Measurements from ENCODE around the gene ASTN1.

ASTN1 gene

GRCh38 chr1:177024623-177025022, 139.9 kb downstream of the ASTN1 start:
- no peak for DNase-seq (ENCODE audit: low read depth)
- TF ChIP-seq, protein P1, sequence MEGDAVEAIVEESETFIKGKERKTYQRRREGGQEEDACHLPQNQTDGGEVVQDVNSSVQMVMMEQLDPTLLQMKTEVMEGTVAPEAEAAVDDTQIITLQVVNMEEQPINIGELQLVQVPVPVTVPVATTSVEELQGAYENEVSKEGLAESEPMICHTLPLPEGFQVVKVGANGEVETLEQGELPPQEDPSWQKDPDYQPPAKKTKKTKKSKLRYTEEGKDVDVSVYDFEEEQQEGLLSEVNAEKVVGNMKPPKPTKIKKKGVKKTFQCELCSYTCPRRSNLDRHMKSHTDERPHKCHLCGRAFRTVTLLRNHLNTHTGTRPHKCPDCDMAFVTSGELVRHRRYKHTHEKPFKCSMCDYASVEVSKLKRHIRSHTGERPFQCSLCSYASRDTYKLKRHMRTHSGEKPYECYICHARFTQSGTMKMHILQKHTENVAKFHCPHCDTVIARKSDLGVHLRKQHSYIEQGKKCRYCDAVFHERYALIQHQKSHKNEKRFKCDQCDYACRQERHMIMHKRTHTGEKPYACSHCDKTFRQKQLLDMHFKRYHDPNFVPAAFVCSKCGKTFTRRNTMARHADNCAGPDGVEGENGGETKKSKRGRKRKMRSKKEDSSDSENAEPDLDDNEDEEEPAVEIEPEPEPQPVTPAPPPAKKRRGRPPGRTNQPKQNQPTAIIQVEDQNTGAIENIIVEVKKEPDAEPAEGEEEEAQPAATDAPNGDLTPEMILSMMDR (IDR thresholded peaks at IDR 0.05; ENCODE audit: insufficient read depth, low read depth, low read length, missing control alignments): no peak
- no peak overlapping the region for H3K4me3 ChIP-seq (ENCODE audit: low read length)

DNA sequence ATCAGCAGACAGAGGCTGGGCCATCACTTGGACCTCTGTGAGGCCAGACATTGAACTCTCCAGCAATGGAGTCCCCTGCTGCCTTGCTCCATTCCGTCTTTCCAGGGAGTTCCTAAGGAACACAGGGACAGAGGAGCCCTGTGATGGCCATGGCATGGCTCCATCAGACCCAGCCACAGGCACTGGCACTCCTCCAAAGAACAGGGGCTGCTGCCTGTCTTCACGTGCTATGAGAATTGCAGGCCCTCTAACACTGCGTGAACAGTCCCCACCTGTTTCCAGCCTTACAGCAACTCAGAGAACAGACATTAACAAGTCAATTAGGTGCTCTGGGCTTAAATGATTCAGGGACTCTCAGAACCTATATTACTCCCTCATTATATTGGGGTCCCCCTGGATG, 140.8 kb downstream of the ASTN1 start:
- DNase-seq (ENCODE audit: low read depth): no peak
- TF ChIP-seq, protein P1 (IDR thresholded peaks at IDR 0.05; ENCODE audit: insufficient read depth, low read depth, low read length, missing control alignments): no peak
- no peak overlapping the region for H3K4me3 ChIP-seq (ENCODE audit: low read length)

GRCh38 chr1:177023249-177023648, 141.3 kb downstream of the ASTN1 start:
- no peak overlapping the region for H3K4me3 ChIP-seq (ENCODE audit: low read length)
- TF ChIP-seq, protein P1 (IDR thresholded peaks at IDR 0.05; ENCODE audit: insufficient read depth, low read depth, low read length, missing control alignments): no peak
- no peak for DNase-seq (ENCODE audit: low read depth)

DNA sequence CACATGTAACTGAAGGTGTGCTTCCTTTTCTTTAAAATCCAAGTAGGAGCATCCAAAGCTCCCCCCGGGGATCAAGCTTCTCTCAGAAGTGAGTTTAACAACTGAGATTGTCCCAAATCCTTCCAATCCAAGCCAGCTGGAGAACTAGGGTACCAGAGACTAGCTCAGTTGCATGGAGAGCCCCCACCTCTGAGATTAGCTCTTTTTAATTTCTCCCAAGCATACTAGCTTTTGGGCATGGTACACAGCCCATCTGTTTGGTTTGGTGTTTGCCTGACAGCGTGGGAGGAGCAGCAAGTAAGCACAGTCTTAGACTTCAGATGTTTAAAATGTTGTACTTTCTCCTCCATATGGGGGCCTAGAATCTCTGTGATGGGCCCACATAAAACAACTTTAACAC, 142.8 kb downstream of the ASTN1 start:
- H3K4me3 ChIP-seq (ENCODE audit: low read length): no peak overlapping the region
- DNase-seq (ENCODE audit: low read depth): no peak
- TF ChIP-seq, protein P1 (IDR thresholded peaks at IDR 0.05; ENCODE audit: insufficient read depth, low read depth, low read length, missing control alignments): no peak

DNA sequence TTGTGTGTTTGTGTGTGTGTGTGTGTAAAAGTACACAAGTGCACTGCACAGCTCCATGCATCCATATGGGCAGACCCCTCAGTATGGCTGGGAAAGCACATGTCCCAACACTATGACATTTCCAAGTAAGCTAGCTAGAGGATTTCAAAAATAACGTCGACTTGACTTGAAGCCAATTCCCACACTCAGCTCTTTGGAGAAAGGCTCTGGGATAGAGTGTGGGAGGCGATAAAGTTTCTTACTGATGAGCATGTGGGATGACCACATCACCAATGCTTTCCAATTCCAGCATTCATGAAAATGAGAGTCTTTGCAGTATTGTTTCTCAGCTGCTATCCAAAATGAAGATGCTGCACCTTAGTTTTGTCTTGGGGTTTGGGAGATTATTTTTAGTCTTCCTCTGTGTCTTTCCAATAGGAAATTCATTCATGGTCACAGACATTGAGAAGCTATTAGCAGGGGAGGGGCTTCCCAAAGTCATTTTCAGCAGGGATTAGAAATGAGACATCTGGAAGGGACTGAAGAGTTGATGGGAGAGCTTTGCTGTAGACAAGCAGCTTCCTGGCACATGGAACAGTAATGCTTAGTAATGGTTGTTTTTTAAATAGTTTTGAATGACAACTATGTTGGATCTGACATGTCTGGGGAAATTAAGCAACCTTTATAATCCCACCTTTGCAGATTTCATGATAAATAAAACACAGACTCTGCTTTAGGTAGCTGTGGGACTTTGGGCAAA, 143.5 kb downstream of the ASTN1 start:
- DNase-seq (ENCODE audit: low read depth): no peak
- TF ChIP-seq, protein P1 (IDR thresholded peaks at IDR 0.05; ENCODE audit: insufficient read depth, low read depth, low read length, missing control alignments): no peak
- no peak overlapping the region for H3K4me3 ChIP-seq (ENCODE audit: low read length)

DNA sequence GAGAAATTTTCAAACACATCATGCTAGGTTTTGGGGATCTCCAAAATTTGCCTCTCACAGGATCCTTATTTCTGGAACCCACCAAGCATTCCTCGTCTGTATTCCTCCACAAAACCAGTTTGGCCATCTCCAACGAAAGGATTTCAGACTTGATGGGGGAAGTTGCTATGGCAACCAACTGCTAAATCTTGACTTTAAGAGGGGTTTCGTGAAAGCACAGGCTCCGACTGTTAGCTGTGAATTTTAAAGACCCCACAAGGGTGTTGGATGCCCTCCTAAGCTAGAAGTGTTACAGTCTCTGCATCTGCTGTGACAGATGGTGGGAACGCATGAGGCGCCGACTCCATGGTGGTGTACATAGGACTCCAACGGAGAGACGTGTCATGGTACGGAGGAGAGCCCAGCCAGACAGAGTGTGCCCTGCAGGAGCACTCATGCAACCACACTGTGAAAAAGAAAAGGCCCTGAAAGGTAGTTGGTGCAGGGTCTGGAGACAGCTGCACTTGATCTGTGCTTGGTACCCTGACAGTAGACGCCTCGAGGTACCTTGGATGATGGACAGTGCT, 147.1 kb downstream of the ASTN1 start:
- no peak overlapping the region for H3K4me3 ChIP-seq (ENCODE audit: low read length)
- DNase-seq (ENCODE audit: low read depth): no peak
- TF ChIP-seq, protein P1 (IDR thresholded peaks at IDR 0.05; ENCODE audit: insufficient read depth, low read depth, low read length, missing control alignments): no peak

DNA sequence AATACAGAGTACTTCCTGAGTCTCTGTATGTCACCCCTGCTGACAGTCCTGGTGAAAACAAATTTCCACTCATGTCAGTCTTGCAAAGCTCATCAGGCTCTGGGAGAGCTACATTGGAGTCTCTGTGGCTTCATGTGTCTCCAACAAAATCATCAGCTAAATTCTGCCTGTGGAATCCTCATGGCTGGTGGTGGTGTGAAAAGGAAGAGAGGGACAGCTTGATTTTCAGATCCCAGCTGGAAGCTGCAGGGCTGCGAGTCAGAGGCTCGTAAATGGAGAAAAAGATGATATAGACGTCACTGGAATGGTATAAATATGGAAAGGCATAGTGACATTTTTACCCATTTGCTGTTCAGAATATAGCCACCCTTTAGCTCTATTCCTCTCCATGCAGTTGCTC, 150.2 kb downstream of the ASTN1 start:
- no peak overlapping the region for H3K4me3 ChIP-seq (ENCODE audit: low read length)
- TF ChIP-seq, protein P1 (IDR thresholded peaks at IDR 0.05; ENCODE audit: insufficient read depth, low read depth, low read length, missing control alignments): no peak
- no peak for DNase-seq (ENCODE audit: low read depth)

Measured in epithelial cell of esophagus (primary cell).